HG02763 (cell line): ENCODE data around the gene MTOR.
"Not testable (repeated sequence)": the region's sequence is repeated elsewhere in the genome, so short reads cannot be mapped to it uniquely, and the experiment has no call there.

ENCODE experiments used
- ATAC-seq: cut with Tn5 transposase; IDR thresholded peaks from one replicate; pipeline ENCODE4 v1.9.1; 2021; ENCODE audit warnings: mild to moderate bottlenecking, moderate library complexity; ENCODE audit not compliant: unreplicated experiment

The MTOR gene

GRCh38 chr1:11187000-11187399, 75.4 kb downstream of the MTOR start:
- no peak for ATAC-seq

DNA sequence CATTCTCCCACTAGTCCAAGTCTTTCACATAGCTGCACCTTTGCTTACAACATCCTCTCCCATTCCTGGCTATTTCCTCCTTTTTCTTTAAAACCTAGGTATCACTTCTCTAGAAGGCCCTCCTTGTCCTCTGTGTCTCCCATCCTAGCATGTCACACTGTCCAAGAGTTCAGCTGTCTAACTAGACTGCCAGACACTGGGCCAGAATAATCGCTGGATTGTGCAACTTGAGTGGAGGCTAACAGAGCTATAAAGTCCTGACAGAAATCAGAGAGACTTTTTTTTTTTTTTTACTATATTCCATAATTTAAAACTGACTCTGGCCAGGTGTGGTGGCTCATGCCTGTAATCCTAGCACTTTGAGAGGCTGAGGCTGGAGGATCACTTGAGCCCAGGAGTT, 77.4 kb downstream of the MTOR start:
- ATAC-seq: no peak

- ATAC-seq: no peak
Measured at GRCh38 chr1:11182884-11183283, 79.5 kb downstream of the MTOR start.

- ATAC-seq: no peak
Measured at GRCh38 chr1:11180342-11180744, 82.0 kb downstream of the MTOR start.

GRCh38 chr1:11179749-11180148, 82.6 kb downstream of the MTOR start:
- ATAC-seq: not testable (repeated sequence)

DNA sequence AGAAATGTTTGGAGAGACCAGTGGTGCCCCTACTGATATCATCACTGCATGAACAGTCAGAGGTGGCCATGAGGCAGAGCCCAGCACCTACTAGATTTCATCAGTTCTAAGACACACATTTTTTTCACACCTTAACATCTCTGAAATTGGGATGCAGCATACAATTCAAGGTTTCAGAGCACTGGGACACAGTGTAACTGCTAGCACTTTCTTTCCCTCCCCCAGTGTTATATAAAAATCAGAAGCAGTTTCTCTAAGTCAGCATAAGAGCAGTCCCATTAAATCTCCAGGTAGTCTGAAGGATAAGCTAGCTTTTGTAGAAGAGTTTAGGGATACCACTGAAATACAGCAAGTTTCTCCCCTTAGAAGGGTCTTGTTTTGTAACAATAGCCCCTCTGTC, 83.2 kb downstream of the MTOR start:
- ATAC-seq: no peak

GRCh38 chr1:11178021-11179015, 84.0 kb downstream of the MTOR start:
- ATAC-seq: no peak

- ATAC-seq: no peak
Measured at GRCh38 chr1:11176081-11176706, 86.2 kb downstream of the MTOR start.

DNA sequence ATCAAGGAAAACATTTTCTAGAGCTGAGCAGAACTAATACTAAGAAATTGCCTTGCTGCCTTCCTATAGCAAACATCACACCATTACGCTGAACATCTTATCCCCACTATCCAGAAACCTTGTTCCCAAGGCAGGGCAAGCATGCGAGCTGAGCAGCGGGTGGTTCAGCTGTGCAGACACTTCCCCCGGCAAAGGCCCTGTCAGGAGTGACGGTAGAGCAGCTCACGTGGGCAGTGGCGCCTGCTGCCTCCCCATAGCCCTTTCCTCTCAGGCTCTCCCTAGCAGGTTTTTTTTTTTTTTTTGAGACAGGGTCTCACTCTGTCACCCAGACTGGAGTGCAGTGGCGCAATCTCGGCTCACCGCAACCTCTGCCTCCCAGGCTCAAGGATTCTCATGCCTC, 86.9 kb downstream of the MTOR start:
- no peak for ATAC-seq

DNA sequence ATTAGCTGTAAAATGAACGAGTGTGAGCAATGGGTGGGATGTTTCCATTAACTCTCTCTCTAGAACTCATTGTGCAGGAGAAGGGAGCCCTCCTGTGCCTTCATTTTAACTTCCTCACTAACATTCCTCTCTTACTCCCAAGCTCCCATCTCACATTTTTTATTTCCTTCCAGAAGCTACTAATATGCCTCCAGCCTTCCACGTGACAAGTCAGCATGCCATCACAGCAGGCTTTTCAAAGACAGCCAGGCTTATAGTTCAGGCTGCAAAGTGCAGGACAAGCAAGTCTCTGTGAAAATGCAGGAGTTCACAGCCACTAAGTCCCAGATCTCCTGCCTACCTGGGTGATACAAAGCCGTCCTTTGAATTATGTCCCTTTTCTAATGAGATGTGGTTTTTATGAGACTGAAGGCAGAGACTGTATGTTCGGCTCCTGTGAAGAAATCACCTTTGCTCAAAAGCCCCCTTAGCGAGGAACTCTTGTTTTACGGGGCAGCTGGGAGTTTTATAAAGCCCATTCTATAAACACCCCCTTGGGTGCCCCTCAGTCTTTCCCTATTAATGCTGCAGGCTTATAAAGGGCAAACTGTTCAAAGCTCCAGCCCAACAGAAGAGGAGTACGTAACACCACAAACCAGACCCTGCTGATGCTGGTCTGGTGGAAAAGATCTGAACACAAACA, 87.9 kb downstream of the MTOR start:
- ATAC-seq: no peak

- ATAC-seq: no peak
Measured at GRCh38 chr1:11170102-11170501, 92.2 kb downstream of the MTOR start.

DNA sequence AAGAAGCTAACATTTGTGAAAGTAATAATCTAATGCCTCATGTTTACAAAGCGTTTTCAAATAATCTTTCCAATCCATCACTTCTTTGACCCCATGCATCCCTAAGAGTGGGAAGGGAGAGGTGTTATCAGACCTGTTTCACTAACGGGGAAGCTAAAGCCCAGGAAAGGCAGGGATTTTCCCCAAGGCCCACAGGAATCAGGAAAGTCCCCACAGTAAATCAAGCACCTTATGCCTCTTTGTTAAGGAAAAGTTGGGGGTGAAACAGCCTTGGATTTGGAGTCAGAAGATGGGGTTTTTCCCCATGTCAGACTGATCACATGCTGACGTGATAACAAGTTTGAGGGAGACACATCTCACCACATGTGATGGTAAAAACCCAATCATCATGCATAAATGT, 93.1 kb downstream of the MTOR start:
- ATAC-seq: no peak

GRCh38 chr1:11168731-11169130, 93.6 kb downstream of the MTOR start:
- ATAC-seq: no peak

GRCh38 chr1:11166744-11167143, 95.6 kb downstream of the MTOR start:
- ATAC-seq: not testable (repeated sequence)

DNA sequence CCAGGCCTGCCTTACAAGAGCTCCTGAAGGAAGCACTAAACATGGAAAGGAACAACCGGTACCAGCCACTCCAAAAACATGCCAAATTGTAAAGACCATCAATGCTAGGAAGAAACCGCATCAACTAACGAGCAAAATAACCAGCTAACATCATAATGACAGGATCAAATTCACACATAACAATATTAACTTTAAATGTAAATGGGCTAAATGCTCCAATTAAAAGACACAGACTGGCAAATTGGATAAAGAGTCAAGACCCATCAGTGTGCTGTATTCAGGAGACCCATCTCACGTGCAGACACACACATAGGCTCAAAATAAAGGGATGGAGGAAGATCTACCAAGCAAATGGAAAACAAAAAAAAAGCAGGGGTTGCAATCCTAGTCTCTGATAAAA, 99.6 kb downstream of the MTOR start:
- not testable (repeated sequence) for ATAC-seq

GRCh38 chr1:11158720-11159321, 103.5 kb downstream of the MTOR start:
- no peak for ATAC-seq

DNA sequence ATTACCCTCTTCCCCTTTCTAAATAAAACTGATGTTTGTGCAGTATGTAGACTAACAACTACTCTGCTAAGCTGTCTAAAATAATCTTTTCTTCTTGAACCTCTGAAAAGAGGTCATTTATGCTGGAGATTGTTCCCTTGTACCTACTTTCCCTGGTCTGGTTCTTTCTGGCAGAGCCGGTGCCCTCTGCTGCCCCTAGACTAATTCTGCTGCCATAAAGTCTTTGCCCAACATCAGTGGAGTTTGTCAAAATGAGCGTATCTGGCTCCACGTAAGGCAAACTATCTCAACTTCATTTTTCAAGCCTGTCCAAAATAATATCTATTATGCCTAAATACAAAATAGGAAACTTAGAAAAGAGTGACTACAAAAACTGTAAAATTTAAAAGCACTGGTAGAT, 104.1 kb downstream of the MTOR start:
- ATAC-seq: no peak

DNA sequence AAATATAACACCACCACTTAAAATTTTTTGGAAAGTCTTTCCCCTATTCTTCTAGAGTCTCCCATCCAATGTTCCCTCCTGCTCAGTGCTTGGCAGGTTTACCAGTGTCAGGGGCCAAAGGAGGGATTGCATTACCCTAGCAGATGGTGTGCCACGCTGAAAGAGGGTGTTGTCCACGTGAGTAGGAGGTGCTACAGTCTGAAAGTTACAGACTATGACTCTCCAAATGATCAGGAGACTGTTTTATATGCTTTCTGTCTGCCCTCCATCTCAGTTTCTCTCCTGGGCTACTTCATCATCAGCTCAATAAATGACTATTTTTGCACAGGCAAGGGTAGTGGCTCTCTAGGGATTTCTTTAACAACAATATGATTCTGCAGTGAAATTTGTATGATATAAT, 104.5 kb downstream of the MTOR start:
- no peak for ATAC-seq

DNA sequence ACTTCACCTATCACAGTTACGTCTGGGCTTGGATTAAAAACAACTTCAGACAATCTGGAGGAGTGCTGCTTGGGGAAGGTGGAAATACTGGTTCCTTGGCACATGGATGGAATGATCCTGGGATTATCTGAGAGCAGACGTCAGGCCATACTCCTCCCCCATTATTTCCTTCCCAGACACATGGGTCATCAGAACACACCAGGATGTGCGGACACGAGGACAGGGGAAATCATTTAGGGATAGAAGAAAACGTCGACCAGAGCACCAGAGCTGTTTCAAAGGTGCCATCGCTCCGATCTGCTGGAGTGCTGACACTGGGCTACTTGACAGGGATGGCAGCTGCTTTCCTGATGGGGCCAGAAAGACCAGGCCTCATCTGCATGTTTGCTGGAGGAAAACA, 105.0 kb downstream of the MTOR start:
- no peak for ATAC-seq

- ATAC-seq: no peak
Measured at GRCh38 chr1:11156963-11157362, 105.4 kb downstream of the MTOR start.

DNA sequence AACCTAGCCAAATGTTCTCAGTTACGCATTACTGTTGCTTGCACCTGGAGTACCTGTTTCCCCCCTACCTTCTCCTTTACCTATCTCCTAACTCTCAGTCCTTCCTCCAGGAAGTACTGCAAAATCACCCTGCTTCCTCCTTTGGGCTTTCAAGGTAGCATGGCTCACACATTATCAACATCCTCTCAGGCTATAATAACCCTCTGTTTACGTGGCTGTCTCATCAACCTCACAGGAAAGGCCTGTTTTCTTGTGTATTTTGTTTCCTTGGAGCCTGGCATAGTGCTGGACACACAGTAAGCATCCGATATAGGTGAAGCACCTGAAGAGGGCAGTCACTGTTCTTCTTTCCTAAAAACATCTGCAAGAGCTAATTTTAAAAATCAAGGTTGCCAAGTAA, 105.9 kb downstream of the MTOR start:
- no peak for ATAC-seq
